IPS DF 6.9 (cell line): ENCODE data around the gene PYCR2.
A peak's percentile ranks its signal among the peaks of the same experiment; 100 is the strongest.

Source experiments
- DNase-seq: peaks from one replicate; pipeline ENCODE4 v3.0.0-alpha.2; 2013; ENCODE audit warnings: low read depth, low spot score
- H3K27ac ChIP-seq: one replicate; pipeline ENCODE4 v1.5.1; 2013; ENCODE audit warnings: low read length, control low read depth
- H3K27me3 ChIP-seq: 2 replicates; pipeline ENCODE4 v1.6.1; 2013; ENCODE audit warnings: mild to moderate bottlenecking, low read length; ENCODE audit not compliant: control insufficient read depth, insufficient read depth
- H3K36me3 ChIP-seq: 2 replicates; pipeline ENCODE4 v1.6.1; 2013; ENCODE audit warnings: low read length; ENCODE audit not compliant: control insufficient read depth, insufficient read depth
- H3K4me1 ChIP-seq: 2 replicates; pipeline ENCODE4 v1.6.1; 2013; ENCODE audit warnings: low read length; ENCODE audit not compliant: control insufficient read depth, insufficient read depth
- H3K4me3 ChIP-seq: 2 replicates; pipeline ENCODE4 v1.5.1; 2013; ENCODE audit warnings: mild to moderate bottlenecking, low read length
- H3K9me3 ChIP-seq: 2 replicates; pipeline ENCODE4 v1.6.1; 2013; ENCODE audit warnings: low read length, inconsistent platforms; ENCODE audit not compliant: control insufficient read depth, insufficient read depth
- WGBS: extraction: QIAGEN DNeasy Blood & Tissue Kit; methylation state at CpG from one replicate; pipeline ENCODE4 v1.1.7; 2013; ENCODE audit warnings: mixed read lengths, missing lambda C conversion rate; ENCODE audit not compliant: insufficient read length, insufficient coverage; 5-methylcytosine and 5-hydroxymethylcytosine counted together

PYCR2 gene

GRCh38 chr1:225958041-225958440 lies 34.0 kb upstream of the PYCR2 start:
- Histone ChIP-seq H3K36me3 (no peaks in the 10 kb centered on the region), H3K27ac (no peak overlapping the region), H3K27me3 (no peaks in the 10 kb centered on the region), H3K4me1 (no peaks in the 10 kb centered on the region), H3K9me3 (no peaks in the 10 kb centered on the region), H3K4me3 (no peak overlapping the region)
- DNase-seq: no peak
- WGBS: no CpG with 5 or more reads among the region's 3 CpGs

- Histone ChIP-seq H3K4me1 (peaks cover 5% of the 10 kb centered on the region), H3K36me3 (no peaks in the 10 kb centered on the region), H3K27me3 (no peaks in the 10 kb centered on the region), H3K27ac (no peak overlapping the region), H3K9me3 (no peaks in the 10 kb centered on the region), H3K4me3 (no peak overlapping the region)
- DNase-seq: no peak
- WGBS: no CpG with 5 or more reads among the region's 1 CpG
Measured at GRCh38 chr1:225954753-225955152, 30.7 kb upstream of the PYCR2 start.

DNA sequence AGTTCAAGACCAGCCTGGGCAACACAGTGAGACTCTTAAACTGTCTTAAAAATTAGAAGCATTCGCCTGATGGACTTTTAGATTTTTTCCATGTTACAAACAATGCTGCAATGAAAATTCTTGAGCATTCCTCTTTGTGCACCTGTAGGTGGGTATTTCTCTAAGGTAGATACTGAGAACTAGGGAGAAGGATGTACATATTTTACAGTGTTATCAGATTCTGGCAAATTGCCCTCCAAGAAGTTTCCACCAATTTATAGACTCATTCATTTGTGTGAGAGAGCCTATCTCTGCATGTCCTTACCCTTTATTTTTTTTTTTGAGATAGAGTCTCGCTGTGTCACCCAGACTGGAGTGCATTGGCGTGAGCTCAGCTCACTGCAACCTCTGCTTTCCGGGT lies 29.3 kb upstream of the PYCR2 start:
- no peak overlapping the region for H3K27ac ChIP-seq
- WGBS: no CpG with 5 or more reads among the region's 4 CpGs
- no peaks in the 10 kb centered on the region for H3K27me3 ChIP-seq
- no peak for DNase-seq
- no peak overlapping the region for H3K4me3 ChIP-seq
- H3K9me3 ChIP-seq: no peaks in the 10 kb centered on the region
- no peaks in the 10 kb centered on the region for H3K36me3 ChIP-seq
- H3K4me1 ChIP-seq: peaks cover 5% of the 10 kb centered on the region

- WGBS: no CpG with 5 or more reads among the region's 9 CpGs
- no peaks in the 10 kb centered on the region for H3K9me3 ChIP-seq
- H3K27me3 ChIP-seq: no peaks in the 10 kb centered on the region
- peak; percentile 70 for DNase-seq
- no peak overlapping the region for H3K27ac ChIP-seq
- no peak overlapping the region for H3K4me3 ChIP-seq
- peaks cover 8% of the 10 kb centered on the region for H3K4me1 ChIP-seq
- no peaks in the 10 kb centered on the region for H3K36me3 ChIP-seq
Measured at GRCh38 chr1:225950905-225951497, 27.0 kb upstream of the PYCR2 start.

DNA sequence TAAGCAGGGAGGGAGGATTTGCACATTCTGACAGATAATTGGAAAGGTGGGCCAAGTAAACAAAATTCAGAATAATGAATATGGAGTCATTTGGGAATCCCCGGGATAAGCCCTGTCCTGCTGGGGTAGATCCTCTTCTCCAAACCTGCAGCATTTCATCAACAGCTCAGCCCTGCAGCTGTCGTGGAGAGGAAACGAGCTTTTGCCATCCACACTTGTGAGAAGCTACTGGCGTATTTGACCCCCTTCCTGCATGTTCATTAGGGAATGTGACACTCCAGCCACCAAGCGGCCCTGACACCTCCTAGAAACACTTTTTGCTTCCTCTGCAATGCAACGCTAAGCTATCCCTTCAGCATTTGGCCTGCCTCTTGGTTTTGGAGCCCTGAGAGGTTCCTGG lies 25.0 kb upstream of the PYCR2 start:
- Histone ChIP-seq H3K36me3 (no peaks in the 10 kb centered on the region), H3K4me1 (peaks cover 19% of the 10 kb centered on the region), H3K27me3 (no peaks in the 10 kb centered on the region), H3K4me3 (no peak overlapping the region), H3K27ac (no peak overlapping the region), H3K9me3 (no peaks in the 10 kb centered on the region)
- no peak for DNase-seq
- WGBS: no CpG with 5 or more reads among the region's 6 CpGs

DNA sequence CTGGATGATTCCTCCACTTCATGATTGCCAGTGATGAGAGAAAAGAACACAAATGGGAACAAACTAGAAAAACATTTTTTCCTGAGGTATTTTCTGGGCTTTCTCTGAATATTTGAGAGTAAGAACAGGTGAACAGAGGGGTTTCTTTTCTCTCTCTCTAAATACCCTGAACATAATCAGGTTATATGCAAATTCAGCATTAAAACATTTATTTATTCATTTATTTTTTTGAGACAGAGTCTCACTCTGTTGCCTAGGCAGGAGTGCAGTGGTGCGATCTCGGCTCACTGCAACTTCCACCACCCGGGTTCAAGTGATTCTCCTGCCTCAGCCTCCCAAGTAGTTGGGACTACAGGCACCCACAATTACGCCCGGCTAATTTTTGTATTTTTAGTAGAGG lies 22.8 kb upstream of the PYCR2 start:
- Histone ChIP-seq H3K9me3 (no peaks in the 10 kb centered on the region), H3K27me3 (no peaks in the 10 kb centered on the region), H3K27ac (no peak overlapping the region), H3K4me1 (peaks cover 19% of the 10 kb centered on the region), H3K36me3 (no peaks in the 10 kb centered on the region), H3K4me3 (no peak overlapping the region)
- no CpG with 5 or more reads among the region's 5 CpGs for WGBS
- DNase-seq: no peak

- H3K4me3 ChIP-seq: no peak overlapping the region
- H3K4me1 ChIP-seq: peaks cover 19% of the 10 kb centered on the region
- no peaks in the 10 kb centered on the region for H3K27me3 ChIP-seq
- H3K9me3 ChIP-seq: no peaks in the 10 kb centered on the region
- H3K36me3 ChIP-seq: no peaks in the 10 kb centered on the region
- no peak for DNase-seq
- H3K27ac ChIP-seq: no peak overlapping the region
- no CpG with 5 or more reads among the region's 4 CpGs for WGBS
Measured at GRCh38 chr1:225946082-225946620, 22.1 kb upstream of the PYCR2 start.

- no CpG with 5 or more reads among the region's 4 CpGs for WGBS
- peak; percentile 73 for DNase-seq
- Histone ChIP-seq H3K36me3 (no peaks in the 10 kb centered on the region), H3K27me3 (no peaks in the 10 kb centered on the region), H3K9me3 (no peaks in the 10 kb centered on the region), H3K27ac (no peak overlapping the region), H3K4me1 (peaks cover 19% of the 10 kb centered on the region), H3K4me3 (no peak overlapping the region)
Measured at GRCh38 chr1:225945564-225945963, 21.5 kb upstream of the PYCR2 start.

GRCh38 chr1:225944951-225945350 lies 20.9 kb upstream of the PYCR2 start:
- DNase-seq: no peak
- H3K36me3 ChIP-seq: no peaks in the 10 kb centered on the region
- H3K4me3 ChIP-seq: no peak overlapping the region
- H3K4me1 ChIP-seq: peaks cover 17% of the 10 kb centered on the region
- H3K27ac ChIP-seq: peak overlapping the region; percentile 14
- WGBS: no CpG with 5 or more reads among the region's 7 CpGs
- H3K9me3 ChIP-seq: no peaks in the 10 kb centered on the region
- H3K27me3 ChIP-seq: no peaks in the 10 kb centered on the region

GRCh38 chr1:225944387-225944786 lies 20.3 kb upstream of the PYCR2 start:
- H3K4me1 ChIP-seq: peaks cover 17% of the 10 kb centered on the region
- no peak overlapping the region for H3K4me3 ChIP-seq
- no peaks in the 10 kb centered on the region for H3K9me3 ChIP-seq
- DNase-seq: no peak
- H3K27me3 ChIP-seq: no peaks in the 10 kb centered on the region
- no peaks in the 10 kb centered on the region for H3K36me3 ChIP-seq
- WGBS: no CpG with 5 or more reads among the region's 2 CpGs
- H3K27ac ChIP-seq: no peak overlapping the region

- no peak for DNase-seq
- Histone ChIP-seq H3K9me3 (no peaks in the 10 kb centered on the region), H3K4me3 (no peak overlapping the region), H3K27ac (no peak overlapping the region), H3K4me1 (peaks cover 17% of the 10 kb centered on the region), H3K36me3 (no peaks in the 10 kb centered on the region), H3K27me3 (no peaks in the 10 kb centered on the region)
- WGBS: no CpG with 5 or more reads among the region's 4 CpGs
Measured at GRCh38 chr1:225943582-225943981, 19.5 kb upstream of the PYCR2 start.
